ENCODE data around the gene LEMD3.

Gene LEMD3

DNA sequence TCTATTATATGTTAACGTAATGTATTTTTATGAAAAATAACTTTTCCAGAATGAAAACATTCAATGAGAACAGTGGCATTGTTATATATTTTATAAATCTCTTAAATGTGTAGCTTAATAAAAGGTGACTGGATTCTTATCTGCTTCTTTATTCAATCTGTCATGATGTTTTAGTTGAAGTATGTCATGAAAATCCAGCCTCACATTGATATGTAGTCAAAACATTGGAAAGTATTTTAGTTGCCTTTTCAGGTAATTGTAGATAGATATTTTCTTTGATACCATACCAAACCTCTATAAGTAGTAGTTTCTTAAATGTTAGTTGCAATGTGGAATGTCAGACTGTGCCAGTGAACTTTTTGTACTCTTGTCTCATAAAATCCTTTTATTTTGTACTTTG lies 67.8 kb downstream of the LEMD3 start:
- no peaks in the 10 kb centered on the region for H3K9me3 ChIP-seq (ENCODE audit: control insufficient read depth, insufficient read depth, low read length)
- peaks cover 3% of the 10 kb centered on the region; the same call in 1 of the 2 replicates for H4K20me1 ChIP-seq (ENCODE audit: control insufficient read depth, insufficient read depth, low read depth, low read length)
- H3K79me2 ChIP-seq (ENCODE audit: control insufficient read depth, low read length): peaks cover 6% of the 10 kb centered on the region; the same call in 1 of the 2 replicates
- H3K36me3 ChIP-seq (ENCODE audit: control insufficient read depth, low read length): peaks cover 9% of the 10 kb centered on the region
- TF ChIP-seq EZH2phosphoT487 (IDR thresholded peaks at IDR 0.05; ENCODE audit: borderline replicate concordance, low read length): no peak
- TF ChIP-seq, protein P1, sequence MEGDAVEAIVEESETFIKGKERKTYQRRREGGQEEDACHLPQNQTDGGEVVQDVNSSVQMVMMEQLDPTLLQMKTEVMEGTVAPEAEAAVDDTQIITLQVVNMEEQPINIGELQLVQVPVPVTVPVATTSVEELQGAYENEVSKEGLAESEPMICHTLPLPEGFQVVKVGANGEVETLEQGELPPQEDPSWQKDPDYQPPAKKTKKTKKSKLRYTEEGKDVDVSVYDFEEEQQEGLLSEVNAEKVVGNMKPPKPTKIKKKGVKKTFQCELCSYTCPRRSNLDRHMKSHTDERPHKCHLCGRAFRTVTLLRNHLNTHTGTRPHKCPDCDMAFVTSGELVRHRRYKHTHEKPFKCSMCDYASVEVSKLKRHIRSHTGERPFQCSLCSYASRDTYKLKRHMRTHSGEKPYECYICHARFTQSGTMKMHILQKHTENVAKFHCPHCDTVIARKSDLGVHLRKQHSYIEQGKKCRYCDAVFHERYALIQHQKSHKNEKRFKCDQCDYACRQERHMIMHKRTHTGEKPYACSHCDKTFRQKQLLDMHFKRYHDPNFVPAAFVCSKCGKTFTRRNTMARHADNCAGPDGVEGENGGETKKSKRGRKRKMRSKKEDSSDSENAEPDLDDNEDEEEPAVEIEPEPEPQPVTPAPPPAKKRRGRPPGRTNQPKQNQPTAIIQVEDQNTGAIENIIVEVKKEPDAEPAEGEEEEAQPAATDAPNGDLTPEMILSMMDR (IDR thresholded peaks at IDR 0.05; ENCODE audit: low read depth, low read length, poor library complexity, severe bottlenecking): no peak
- H3K4me1 ChIP-seq (ENCODE audit: control insufficient read depth, low read length): peaks cover 1% of the 10 kb centered on the region; the same call in 1 of the 2 replicates
- no peaks in the 10 kb centered on the region for H3K9me2 ChIP-seq (replicated peaks; ENCODE audit: control insufficient read depth, low read length)
- H3K4me3 ChIP-seq (ENCODE audit: low read length): no peak overlapping the region
- no peaks in the 10 kb centered on the region for H3K27me3 ChIP-seq (ENCODE audit: control insufficient read depth, low read length)
- H3K4me2 ChIP-seq (ENCODE audit: low read length): no peak overlapping the region
- H3K27ac ChIP-seq (ENCODE audit: low read depth, low read length): no peak overlapping the region
- H3F3A ChIP-seq (ENCODE audit: control insufficient read depth, insufficient read depth): no peaks in the 10 kb centered on the region

DNA sequence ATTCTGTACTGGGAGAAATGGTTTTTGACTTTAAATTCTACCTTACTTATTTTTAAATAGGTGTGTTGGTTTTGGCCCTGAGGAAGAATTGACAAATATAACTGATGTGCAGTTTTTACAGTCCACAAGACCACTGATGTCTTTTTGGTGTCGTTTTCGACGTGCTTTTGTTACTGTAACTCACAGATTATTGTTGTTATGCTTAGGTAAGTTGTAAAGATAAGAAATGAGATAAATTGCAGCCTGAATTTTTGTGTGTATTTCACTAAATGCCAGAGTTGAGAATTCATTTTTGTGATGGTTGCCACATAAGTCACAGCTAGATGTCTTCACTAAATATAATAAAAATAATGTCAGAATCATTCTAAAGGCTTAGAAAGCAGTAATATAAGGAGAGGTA lies 69.2 kb downstream of the LEMD3 start:
- Histone ChIP-seq H3K27me3 (ENCODE audit: control insufficient read depth, low read length) (no peaks in the 10 kb centered on the region), H3K4me1 (ENCODE audit: control insufficient read depth, low read length) (no peaks in the 10 kb centered on the region), H3K27ac (ENCODE audit: low read depth, low read length) (no peak overlapping the region), H3K36me3 (ENCODE audit: control insufficient read depth, low read length) (peaks cover 23% of the 10 kb centered on the region), H3K79me2 (ENCODE audit: control insufficient read depth, low read length) (no peaks in the 10 kb centered on the region), H3K4me3 (ENCODE audit: low read length) (no peak overlapping the region), H3K9me3 (ENCODE audit: control insufficient read depth, insufficient read depth, low read length) (no peaks in the 10 kb centered on the region), H4K20me1 (ENCODE audit: control insufficient read depth, insufficient read depth, low read depth, low read length) (no peaks in the 10 kb centered on the region), H3F3A (ENCODE audit: control insufficient read depth, insufficient read depth) (no peaks in the 10 kb centered on the region), H3K9me2 (replicated peaks; ENCODE audit: control insufficient read depth, low read length) (no peaks in the 10 kb centered on the region), H3K4me2 (ENCODE audit: low read length) (no peak overlapping the region)
- no peak for TF ChIP-seq EZH2phosphoT487 (IDR thresholded peaks at IDR 0.05; ENCODE audit: borderline replicate concordance, low read length)
- TF ChIP-seq, protein P1 (IDR thresholded peaks at IDR 0.05; ENCODE audit: low read depth, low read length, poor library complexity, severe bottlenecking): no peak

DNA sequence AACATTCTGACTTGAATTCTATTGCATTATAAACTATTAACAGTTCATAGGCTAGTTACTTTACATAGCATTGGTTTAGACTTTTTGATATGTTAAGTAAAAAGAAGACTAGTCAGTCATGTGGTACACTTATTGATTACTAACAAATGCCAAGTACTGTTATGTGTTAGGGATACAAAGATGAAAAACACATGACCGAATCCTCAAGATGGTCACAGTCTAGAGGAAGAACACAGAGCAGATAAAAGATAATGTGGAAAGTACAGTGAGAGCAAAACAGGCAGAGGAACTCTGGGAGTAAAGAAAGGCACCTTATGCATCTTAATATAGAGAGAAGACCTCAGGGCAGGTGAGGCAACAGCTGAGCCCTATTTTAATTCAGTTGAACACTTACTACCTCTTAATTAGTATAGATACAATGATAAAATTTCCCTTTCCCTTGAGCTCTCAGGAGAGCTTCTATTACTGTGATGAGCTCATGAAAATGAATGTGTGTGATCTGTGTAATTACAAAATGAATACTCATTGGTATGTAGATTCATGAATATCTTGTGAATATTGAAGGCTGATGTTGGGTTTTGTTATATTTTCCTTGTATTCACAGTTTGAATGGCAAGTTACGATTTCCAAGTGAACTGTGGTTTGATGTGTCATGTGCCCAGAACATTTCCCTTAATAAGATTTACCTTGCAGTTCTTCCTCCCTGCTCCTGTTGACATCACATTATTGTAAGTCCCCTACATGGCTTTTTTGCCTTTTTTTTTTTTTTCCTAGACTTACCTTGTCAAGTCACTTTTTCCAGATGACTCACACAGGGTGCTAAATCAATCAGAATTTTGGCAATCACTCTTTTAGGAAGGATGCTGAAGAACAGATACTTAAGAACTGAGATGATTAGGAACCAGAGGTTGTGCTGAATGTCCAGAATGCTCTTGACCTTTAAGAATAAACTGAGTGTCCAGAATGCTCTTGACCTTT lies 79.6 kb downstream of the LEMD3 start:
- no peak overlapping the region for H3K4me2 ChIP-seq (ENCODE audit: low read length)
- H3K4me3 ChIP-seq (ENCODE audit: low read length): no peak overlapping the region
- no peak for TF ChIP-seq EZH2phosphoT487 (IDR thresholded peaks at IDR 0.05; ENCODE audit: borderline replicate concordance, low read length)
- TF ChIP-seq, protein P1 (IDR thresholded peaks at IDR 0.05; ENCODE audit: low read depth, low read length, poor library complexity, severe bottlenecking): no peak

More for the DNA sequence above, 79.6 kb downstream of the LEMD3 start:
- Histone ChIP-seq H3K4me1 (ENCODE audit: control insufficient read depth, low read length) (no peaks in the 10 kb centered on the region), H3K27me3 (ENCODE audit: control insufficient read depth, low read length) (no peaks in the 10 kb centered on the region), H3K36me3 (ENCODE audit: control insufficient read depth, low read length) (peaks cover 12% of the 10 kb centered on the region), H3K9me2 (replicated peaks; ENCODE audit: control insufficient read depth, low read length) (no peaks in the 10 kb centered on the region), H3F3A (ENCODE audit: control insufficient read depth, insufficient read depth) (no peaks in the 10 kb centered on the region), H3K9me3 (ENCODE audit: control insufficient read depth, insufficient read depth, low read length) (no peaks in the 10 kb centered on the region), H4K20me1 (ENCODE audit: control insufficient read depth, insufficient read depth, low read depth, low read length) (no peaks in the 10 kb centered on the region), H3K79me2 (ENCODE audit: control insufficient read depth, low read length) (no peaks in the 10 kb centered on the region), H3K27ac (ENCODE audit: low read depth, low read length) (no peak overlapping the region)

Measured in DOHH2 (cell line).